Activated CD4-positive, CD25-positive, alpha-beta regulatory T cell treated with anti-CD3 and anti-CD28 coated beads, Interleukin-2, amount 50 U/mL, for 24 hours (primary cell): ENCODE data around the gene C2CD3.
"Not testable (repeated sequence)": the region's sequence is repeated elsewhere in the genome, so short reads cannot be mapped to it uniquely, and the experiment has no call there.

Source experiments
- ATAC-seq, 2 donors: fragments of 150-1000 bp; cut with Tn5 transposase; one replicate each; pipeline ENCODE4 v1.10.0; 2021; ENCODE audit warnings: mild to moderate bottlenecking in 1 of 2, moderate library complexity in 1 of 2

Gene C2CD3

DNA sequence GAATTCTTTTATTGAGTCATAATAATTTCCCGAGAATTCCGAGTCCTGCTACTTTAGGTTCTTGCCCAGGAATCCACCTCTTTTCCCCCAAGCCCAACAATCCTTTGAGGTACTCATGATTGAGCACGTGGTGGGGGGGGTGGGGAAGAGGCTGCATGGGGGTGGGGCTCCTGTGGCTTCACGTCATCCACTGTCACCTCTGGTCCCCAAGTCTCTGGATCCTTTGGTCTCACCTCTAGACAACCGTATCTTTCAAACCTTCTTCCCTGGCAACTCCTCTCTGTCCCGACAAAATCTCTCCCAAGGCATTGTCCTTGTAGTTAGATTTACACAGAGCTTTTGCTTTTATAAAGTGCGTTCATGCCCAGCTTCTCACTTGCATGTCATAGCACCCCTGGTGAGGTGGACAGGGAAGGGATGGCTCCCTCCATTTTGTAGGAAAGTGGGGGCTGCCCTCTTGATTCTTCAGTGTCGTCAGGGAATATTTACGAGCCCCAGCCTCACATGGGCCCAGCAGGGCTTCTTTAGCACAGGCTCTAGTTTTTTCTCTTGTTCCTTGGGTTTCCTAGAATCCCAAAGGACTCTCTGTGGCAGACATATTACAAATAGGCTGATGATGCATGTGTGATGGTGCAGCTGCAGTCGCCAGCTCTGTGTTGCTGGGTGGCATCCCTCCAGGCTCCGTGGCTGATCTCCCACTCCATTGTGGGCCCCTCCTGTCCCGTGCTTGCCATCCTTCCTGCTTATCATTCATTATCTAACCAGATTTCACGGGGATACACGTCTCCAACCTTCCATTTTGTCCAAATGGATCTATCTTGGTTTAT is 170.3 kb downstream of the C2CD3 start:
- no peak for ATAC-seq

DNA sequence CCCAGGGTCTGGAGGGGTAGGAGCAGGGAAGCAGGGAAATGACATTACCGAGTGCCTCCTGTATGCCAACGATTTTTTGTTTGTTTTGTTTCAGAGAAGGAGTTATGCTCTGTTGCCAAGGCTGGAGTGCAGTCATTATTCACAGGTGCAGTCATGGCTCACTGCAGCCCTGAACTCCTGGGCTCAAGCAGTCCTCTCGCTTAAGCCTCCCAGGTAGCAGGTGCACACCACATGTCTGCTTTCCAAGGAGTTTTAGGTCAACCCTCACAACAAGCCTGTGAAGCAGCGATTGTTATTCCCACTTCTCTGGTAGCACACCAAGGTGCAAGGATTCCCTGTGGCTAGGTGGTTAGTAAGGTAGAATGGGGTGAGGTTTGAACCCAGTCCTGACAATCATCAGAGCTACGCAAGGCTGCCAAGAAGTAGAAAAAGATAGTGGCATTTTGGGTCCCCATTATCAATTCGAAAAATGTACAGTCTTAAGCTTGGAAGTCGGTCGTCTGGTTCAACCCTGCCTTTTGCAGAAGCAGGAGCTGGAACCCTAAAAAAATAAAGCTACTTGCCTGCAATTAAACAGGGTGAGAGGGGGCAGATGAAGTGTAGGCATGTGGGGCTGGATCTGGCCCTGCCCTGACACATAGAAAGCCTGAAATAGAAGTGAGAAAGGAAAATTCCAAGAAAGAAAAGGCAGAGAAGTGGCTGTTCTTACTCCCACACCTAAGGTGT is 171.1 kb downstream of the C2CD3 start:
- no peak for ATAC-seq

DNA sequence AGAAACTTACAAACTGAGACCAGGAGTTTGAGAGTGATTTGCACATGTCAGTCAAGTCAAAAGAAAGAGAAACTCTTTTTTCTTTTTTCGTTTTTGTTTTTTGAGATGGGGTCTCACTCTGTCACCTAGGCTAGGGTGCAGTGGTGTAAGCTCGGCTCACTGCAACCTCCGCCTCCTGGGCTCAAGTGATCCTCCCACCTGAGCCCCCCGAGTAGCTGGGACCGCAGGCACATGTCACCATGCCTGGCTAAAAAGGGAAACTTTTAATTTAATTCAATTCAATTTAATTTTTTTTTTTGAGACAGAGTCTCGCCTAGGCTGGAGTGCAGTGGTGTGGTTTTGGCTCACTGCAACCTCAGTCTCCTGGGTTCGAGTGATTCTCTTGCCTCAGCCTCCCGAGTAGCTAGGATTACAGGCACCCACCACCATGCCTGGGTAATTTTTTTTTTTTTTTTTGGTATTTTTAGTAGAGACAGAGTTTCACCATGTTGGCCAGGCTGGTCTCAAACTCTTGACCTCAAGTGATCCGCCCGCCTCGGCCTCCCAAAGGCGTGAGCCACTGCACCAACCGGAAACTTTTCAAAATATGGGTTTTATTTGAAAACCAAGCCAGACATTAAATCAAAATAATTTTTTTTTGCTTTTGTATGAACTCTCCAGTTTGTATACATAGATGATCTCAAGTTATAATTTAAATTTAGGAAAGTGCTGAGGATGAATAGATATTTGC is 171.8 kb downstream of the C2CD3 start:
- ATAC-seq = no peak

DNA sequence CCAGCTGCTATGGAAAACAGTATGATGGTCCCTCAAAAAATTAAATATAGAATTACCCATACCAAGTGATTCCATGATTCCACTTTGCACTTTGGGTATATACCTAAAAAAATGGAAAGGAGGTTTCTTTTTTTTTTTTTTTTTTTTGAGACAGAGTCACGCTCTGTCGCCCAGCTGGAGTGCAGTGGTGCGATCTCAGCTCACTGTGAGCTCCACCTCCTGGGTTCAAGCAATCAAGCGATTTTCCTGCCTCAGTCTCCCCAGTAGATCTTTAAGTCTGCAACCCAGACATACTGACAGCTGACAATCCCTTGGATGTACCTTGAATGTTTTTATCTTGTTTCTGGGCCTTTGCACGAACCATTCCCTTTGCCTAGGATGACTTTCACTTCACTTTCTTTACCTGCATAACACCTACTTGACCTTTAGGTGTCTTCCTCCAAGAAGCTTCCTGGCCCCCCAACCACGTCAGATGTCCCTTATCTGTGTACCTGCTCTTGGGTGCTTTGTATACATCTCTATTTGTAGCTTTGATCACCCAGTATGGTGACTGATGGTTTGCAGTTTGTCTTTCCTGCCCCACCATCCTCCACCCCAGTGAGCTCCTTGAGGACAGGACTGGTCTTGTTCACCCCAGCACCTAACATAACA is 173.6 kb downstream of the C2CD3 start:
- no peak for ATAC-seq

DNA sequence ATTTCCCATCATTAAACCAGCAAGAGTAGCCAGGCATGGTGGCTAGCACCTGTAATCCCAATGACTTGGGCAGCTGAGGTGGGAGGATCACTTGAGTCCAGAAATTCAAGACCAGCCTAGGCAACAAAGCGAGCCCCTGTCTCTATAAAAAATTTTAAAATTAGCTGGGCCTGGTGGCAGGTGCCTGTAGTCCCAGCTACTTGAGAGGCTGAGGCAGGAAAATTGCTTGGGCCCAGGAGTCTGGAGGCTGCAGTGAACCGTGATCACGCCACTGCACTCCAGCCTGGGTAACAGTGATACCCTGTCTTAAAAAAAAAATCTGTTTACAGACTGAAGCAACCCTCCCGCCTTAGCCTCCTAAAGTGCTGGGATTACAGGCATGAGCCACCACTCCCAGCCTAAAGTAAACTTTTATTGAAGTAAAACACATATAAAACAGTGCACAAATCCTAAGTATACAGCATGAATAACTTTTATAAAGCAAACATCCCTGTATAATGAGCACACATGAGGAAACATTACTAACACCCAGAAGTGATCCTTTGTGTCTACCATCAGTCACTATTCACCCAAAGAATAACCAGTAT is 174.5 kb downstream of the C2CD3 start:
- ATAC-seq = no peak

DNA sequence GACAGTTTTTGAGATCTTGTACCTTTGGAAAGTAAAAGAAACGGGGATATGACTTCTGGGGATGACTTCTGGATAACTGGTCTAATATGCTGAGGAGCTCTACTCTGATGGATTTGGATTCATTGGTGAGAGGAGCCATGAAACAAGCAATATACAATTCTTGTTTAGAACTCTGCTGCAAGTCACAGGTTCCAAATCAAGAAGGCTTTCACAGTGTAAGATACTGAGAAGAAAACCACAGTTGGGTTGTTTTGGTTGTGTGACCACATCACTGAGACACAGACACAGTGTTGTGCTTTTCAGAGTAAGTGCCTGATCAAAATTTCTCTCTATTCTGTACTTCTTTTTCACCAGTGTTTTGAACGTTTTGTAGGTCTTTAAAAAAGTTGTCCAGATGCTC is 175.1 kb downstream of the C2CD3 start:
- ATAC-seq = peak; percentile 81 to 82

DNA sequence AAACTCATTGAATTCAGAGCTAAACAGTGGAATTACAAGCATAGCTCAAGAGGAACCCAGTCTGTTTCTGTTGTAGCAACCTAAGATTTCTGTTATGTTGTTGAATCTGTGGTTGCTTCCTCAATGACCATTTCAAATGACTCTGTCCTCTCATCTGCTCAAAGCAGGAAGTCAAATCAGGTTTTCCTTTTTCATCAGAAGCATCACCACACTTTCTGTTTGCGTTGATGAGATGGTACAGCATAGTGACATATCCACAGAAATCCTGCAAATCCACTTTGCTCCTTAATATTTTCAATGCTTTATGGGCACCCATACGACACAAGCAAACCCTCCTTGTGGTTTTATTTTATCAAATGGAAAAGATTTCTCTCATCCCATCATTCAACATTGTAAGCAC is 175.6 kb downstream of the C2CD3 start:
- ATAC-seq = peak; percentile 79 to 82

DNA sequence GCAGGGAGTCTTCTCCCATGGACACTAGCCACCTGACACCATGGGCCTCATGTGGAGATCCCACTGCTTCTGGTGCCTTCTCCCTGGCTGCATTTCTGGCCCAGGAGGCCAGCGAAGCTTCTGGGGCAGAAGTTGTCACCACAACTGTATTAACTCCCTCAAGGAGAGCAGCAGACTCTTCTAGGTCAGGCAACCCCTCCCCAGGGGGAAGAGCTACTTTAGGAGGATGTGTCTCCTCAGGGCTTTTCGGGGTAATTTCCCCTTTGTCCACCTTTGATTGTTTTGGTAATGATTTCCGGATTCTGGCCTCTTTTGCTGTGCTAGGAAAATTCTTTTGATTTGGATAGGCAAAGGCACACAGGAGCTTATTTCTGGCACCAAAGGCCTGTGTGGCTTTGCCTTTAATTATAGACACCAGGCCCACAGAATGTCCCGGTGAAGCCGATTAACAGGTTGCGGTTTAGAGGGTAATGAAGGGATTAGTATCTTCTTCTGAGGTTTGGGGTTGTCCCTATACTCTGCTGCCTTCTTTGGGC is 179.3 kb downstream of the C2CD3 start:
- ATAC-seq = no peak

DNA sequence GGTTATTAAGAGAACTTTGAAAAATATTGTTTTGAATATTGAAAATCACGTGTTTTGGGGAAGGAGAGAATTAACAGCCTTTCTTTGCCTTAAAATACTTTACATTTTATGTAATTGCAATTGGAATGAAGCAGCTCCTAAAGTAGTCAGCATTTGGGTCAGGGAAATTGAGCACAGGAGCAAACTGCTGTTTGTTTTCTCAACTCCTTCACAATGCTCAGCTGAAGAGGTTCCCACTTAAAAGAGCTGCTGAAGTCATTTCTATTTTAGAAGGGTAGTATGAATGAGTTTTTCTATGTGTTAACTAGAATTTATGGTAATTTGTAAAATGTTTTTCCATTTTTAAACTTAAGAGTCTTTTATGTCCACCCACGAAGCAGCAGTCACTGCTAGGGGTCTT is 180.1 kb downstream of the C2CD3 start:
- ATAC-seq = no peak

DNA sequence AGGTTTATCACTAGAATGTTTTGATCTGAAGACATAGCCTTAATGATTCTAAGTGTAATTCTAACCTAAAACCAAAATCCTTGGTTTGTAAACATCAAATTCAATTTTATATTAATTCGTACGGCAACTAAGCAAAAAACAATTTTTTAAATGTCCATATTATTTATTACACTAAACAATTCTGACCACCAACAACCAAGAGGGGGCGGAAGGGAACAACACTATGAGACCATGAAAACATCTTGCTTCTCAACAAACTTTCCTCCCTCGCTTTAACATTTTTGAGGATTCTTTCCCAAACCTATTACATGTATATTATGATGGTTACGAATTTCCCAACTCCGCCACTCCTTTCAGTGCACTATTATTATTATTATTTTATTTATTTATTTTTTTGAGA is 181.6 kb downstream of the C2CD3 start:
- no peak for ATAC-seq

DNA sequence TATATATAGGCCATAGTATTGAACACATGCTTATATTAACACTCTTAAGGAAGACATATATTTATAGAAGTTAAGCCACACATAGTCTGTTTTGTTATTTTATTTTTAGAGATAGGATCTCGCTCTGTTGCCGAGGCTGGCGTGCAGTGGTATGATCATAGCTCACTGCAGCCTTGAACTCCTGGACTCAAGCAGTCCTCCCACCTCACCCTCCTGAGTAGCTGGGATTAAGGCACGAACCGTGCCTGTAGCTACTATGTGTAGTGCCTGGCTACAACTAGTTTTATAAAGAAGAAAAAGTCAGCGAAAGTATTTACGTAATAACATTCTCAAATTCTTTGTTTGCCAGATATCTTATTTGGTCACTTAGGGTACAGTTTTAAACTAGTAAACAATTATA is 182.6 kb downstream of the C2CD3 start:
- no peak for ATAC-seq

DNA sequence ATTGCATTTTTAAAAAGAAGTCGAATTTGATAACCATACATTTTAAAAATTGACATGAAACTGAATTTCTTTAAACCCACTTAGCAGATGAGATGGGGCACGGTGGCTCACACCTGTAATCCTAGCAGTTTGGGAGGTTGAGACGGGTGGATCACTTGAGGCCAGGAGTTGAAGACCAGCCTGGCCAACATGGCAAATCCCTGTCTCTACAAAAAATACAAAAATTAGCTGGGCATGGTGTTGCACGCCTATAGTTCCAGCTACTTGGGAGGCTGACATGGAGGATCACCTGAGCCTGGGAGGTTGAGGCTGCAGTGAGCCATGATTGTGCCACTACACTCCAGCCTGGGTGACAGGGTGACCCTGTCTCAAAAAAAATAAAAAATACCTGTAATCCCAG is 185.1 kb downstream of the C2CD3 start:
- ATAC-seq = not testable (repeated sequence)

DNA sequence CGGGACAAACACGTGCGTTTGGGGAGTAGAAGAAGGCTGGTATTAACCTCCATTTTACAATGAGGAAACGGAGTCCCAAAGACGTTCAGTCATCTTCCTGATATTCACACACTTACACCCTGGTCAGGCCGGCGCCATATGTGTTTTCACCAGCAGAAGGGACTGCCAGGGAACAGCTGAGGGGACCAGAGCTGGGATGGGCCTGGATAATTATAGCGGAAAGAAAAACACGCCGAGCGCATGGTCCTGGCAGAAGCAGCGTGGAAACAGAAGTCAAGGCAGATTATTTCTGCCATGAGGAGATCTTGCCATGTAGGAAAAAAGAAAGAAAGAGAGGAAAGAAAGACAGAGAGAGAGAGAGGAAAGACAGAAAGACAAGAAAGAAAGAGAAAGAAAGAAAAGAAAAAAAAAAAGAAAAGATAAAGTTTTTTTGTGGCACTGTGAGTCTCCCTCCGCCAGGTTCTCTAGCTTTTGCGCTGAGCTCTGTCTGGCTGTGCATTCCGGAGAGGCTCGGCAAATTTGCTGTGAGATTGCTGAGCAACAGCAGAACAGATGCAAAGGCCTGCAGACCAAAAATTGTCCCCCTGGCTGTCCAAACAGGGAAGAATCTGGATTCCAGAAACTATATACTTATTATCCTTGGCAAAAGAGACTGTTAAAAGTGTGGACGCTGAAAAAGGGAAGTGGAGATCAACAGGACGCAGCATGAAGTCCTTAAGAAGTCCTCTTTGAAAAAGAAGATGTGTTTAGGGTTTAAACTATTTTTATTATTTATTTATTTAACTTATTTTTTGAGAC is 186.9 kb downstream of the C2CD3 start:
- ATAC-seq = no peak

DNA sequence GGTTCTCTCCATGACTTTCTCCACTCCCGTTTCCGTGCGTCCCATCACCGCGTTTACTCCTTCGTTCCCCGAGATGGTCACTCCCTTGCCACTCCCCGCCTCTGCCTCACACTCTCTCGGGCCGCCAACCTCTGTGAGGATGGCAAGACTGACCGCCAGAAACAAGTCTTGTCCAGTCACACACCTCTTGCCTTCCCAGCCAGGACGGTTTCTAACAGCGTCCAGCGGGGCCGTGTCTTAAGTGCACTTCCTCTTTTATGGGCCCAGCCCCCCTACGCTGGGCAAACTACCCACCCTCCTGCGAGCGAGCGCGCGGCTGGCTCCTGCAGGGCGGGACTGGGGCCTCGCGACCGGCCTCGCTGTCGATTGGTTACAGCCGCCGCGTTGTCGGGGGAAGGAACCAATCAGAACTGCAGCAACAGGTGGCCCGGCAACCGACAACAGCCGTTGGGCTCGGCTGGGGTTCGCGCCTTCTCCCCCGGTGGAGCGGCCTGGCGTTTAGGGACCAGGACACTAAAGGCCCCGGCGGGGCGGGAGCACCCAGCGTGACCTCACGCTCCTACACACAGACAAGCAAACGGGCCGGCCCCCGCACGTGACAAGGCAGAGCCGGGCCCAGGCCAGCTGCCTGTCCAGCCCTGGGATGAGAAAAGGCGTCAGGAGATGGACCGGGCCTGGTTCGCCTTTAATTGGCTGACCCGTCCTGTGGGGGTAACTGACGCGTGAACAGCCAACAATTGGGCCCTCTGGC is 187.6 kb downstream of the C2CD3 start:
- peak; percentile 83 to 89 for ATAC-seq

DNA sequence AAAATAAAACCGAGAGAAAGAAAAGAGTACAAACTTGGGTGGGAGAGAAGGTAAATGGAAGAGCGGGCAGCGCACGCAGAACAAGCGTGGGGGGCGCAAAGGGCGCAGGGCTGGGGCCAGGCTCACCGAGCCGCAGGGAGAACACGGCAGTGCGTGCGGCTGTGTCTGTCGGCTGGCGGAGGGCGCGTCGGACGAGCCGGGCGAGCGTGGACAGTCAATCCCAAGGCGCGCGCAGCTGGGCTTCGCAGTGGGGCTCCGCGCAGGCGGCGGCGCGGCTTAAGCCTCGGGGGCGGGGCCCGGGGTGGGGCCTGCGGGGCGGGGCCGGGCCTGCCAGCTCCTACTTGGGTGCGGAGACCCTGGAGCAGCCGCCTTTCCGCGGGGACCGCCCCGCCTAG is 188.2 kb downstream of the C2CD3 start, which contains the start of gene UCP2:
UCP2 (minus strand) TSS at position 249 of the 395 bp plus-strand sequence. CDS start 4,465 bp downstream, outside the sequence.
- ATAC-seq = peak; percentile 70 to 73

DNA sequence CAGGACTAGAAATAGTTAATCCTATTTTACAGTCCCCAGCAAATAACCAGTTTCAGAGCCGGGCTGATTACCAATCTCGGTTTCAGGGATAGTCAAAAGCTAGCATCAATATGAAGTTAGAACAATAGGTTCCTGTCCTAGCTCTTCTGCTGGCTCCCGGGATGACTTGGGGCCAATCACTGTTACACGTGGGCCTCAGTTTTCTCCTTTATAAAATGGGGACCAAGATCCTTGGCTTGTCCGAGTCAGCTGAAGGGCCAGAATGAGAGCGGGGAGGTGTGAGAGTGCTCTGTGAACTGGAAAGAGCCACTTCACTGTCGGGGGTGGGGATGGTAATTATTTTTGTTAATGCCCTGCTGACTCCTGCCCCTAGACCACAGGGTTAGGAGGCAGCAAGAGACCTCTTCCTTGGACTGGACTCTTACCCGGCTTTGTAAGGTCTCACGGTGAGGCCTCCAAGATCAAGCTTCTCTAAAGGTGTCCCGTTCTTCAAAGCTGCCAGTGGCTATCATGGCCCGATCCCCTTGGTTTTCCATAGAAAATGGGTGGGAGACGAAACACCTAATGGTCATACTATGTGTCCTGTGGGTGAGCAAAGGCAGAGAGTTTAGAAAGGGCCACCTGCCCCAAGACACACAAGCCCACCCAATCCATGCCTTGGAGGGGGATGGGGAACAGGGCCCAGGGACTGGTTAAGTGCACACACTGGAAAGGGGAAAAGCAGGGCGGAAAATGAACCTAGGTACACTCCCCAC is 189.6 kb downstream of the C2CD3 start:
- ATAC-seq = no peak

DNA sequence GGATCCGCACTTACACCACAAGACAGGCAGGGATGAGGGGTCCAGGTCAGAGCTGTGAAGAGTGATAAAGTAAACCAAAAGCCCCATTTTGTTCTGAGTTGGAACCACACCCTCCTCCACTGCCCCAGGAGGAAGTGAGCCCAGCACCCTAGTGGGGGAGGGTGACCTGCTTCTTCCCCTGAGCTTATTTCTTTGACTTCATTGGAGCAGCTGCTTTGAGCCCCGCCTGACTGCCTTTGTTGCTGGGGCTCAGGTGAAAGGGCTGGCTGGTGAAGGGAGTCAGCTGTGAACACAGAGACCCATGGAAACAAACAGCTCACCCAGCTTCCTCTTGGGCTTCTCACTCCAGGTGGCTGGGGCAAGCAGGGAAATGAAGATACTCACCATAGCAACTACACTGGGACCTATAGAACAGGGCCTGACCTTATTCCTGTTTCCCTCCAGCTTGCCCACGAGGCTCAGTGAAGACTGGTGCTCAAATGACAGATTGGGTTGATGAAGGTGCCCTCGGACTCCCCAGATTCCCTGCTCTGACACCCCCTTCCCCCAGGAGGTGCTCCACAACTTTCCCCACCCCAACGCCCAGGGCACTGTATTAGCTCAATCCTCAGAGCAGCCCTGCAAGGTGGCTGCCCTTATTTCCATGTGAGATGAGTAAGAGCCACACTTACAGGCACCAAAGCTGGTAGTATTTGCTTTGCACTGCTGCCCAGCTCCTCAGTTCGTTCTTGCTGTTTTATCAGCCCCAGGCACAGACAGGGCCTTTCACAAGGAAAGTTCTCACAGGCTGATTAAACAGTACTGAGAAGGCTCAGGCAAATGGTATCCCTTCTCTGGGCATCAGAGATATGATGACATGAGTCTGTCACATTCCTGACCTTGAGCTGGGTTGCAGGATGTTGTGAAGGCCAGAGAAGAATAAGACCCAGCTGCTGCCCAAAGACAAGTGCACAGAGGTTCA is 190.5 kb downstream of the C2CD3 start:
- peak; percentile 33 to 38 for ATAC-seq

DNA sequence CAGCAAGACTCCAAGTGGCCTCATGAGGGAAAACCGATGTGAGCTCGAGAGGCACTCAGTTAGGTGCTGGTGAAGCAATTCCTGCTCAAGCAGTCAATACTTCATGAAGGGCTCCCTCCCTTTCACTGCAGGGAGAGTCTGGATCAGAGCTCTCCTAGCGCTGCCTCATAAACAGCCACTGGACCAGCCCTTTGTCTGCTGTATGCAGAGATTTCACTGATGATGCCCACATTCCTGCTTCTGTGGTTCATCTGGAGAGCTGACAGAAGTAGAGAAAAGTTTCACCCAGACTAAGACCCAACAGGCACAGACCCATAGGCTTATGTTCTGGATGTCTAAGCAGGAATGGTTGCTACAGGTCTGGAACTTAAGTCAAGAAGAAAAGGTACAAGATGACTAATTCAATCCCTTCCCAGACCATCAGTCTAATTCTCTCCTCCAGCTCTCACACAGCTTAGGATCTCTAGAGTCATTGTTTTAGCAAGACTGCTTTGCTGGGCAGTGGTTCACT is 192.2 kb downstream of the C2CD3 start:
- ATAC-seq = no peak
